HG03565 (cell line): Measurements from ENCODE around the gene ITPR2.

Experiments used
- ATAC-seq: cut with Tn5 transposase; IDR thresholded peaks from one replicate; pipeline ENCODE4 v1.9.1; 2021; ENCODE audit warnings: mild to moderate bottlenecking, moderate library complexity; ENCODE audit not compliant: unreplicated experiment

The ITPR2 gene

DNA sequence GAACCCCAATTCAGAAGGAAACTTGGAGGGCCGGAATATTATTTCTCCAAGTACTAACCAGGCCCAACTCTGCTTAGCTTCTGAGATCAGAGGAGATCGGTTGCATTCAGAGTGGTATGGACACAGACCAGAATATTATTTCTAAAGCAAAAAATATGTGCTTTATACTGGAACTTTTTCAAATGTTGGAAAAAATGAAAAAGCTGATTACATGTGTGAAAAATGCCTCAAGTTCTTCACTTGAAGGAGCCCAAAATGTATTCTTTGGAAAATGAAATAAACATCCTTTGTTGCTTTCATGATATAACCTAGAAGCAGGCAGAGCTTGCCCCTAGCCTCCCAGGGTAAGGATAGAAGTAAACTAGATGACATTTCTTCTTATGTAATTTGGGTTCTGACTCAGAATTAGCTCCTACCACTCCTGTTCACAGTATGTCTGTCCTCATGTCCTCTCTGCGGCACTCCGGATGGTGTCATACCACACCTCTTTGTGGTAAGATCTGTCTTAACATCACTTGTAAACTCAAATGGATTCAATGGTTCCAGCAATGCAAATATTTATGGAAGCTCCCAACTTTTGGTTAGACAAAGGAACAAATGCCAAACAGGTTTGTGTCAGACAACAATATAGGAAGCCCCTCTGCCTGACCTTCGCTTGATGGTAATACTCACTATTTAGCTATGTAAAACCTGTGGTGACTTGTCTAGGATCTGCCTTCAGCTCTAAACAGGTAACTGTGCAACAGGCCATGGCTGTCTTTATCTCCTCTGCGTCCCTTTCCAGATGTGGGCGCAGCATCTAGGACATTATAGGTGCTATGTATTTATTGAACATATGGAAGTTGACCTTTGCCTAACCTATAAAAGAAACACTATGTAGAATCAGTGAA lies 459.1 kb downstream of the ITPR2 start:
- no peak for ATAC-seq

DNA sequence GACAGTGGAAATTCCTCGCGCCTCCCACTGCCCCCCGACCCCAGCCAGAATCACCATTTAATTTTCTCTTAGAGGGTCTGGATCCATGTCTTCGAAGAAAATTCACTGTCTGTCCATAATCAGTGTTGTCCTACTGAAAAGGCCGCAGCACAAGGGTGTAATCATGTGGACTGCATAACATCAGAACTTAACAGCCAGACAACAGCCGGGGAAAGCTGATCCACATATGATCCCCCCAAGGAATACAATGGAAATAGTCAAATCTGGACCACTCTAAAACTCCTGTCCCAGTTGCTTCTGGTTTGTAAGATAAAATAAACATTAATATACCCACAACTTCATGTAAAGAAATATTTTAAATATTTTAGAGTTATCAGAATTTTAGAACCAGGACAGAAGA lies 460.1 kb downstream of the ITPR2 start:
- no peak for ATAC-seq

DNA sequence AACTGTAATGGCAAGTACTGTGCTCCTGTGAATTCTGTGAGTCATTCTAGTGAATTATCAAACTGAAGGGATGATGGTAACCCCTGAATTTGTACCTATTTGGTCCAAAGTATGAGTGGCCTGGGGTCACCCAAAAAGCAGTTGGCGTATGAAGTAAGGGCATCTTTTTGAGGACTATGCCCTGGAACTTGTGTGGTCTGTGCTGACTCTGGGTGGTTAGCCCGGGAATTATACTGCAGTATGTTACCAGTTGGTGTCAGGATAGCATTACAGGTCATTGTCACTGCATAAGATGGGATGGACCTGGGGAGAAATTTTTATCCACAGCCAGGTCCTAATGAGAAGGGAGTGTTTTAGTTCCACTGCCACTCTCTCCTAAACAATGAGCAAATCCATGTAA lies 462.9 kb downstream of the ITPR2 start:
- ATAC-seq, result no peak

DNA sequence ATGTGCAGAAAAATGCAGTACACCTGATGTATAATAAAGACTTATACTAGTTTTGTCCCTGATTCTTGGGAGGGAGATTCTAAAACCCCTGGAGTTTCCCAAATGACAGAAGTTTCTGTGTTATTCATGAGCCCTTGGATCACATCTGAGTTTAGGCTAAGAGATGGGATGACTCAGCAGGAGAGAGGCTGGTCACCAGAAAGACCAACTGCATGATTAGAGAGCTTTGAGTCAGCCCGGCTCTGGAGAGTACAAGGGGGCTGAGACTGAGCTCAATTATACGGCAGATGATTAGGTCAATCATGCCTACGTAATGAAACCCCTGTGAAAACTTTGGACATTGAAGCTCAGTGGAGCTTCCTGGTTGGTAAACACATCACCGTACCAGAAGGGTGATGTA lies 463.4 kb downstream of the ITPR2 start:
- ATAC-seq, result no peak

DNA sequence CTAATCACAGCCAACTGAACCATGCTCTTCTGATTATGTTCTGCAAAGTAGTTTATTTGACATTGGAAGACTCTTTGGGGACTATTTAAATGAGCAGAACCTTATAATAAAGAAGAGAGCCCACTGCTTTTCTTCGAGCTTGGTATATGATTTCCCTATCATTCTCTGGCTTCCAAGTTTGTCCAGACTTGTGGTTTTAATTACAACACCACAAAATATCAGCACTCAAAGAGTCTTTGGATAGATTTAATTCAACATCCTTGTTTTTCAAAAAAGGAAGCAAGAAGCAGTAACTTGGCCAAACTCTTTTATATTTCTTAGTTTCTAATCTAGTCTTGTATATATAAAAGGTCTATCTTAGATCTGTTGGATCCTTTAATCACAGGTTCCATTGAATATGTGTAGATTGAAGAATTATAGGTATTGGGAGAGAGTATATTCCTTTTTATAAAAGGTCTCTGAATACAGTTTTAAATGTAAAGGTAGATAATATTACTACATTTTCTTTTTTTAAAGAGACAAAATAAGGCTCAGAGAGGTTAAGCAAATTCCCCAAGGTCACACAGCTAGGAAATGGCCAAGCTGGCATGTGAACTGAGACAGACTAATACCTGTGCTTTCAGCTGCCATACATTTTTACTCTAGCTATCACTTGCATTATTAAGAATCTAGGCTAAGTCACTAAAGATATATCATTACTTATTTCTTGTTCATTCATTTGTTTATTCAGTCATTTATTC lies 464.8 kb downstream of the ITPR2 start:
- ATAC-seq, result no peak

DNA sequence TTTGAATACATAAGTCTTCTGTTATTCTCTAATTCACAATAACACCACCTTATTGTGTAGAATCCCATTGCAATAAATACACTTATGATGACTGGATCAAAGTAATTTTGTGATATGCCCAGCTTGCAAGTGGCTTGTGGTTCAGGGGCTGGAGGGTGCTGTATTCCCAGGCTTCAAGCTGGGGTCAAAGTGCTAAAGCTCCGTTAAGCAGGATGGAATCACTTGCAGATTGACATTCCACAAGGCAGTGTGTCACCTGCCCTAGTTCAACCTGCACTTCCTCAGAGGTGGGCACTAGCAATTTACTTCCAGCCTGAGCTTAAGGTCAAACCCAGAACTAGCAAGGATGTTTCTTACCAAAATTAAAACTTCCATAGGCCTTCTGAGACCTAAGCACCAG lies 471.0 kb downstream of the ITPR2 start:
- ATAC-seq, result no peak

DNA sequence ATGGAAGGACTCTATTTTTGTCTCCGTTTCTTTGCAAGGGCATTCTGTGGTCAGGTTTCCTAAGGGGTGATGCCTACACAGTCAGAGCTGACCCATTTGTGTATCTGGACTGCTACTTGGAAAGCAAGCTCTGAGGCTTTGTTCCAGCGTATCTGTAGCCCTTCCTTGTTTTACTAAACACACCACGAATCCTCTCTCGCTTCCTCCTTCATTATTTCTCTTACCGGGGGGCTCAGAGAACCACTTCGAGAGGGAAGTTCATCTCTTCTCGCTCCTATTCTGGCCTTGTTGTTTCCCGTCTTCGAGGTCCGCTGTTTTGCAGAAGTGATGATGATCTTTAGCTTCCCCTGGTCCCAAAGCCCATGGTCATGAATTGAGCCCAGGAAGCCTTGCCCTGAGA lies 472.9 kb downstream of the ITPR2 start:
- ATAC-seq, result no peak

DNA sequence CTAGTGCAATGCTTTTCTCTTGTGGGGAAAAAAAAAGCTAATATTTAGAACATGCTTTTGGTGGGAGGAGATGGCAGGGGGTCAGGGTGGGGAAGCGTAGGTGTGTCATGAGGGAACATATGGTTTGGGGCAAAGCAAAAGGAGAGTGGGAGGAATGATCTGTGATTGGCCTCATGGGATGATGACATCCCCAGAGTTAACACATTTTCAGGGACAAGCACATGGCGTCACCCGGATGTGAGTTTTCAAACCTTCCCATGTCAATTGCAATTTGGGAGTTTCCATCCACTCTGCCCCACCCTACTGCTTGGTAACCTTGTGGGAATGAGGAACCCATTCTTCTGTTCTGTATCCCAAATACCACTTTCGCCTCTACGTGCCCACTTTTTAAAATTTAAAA lies 473.4 kb downstream of the ITPR2 start:
- no peak for ATAC-seq

DNA sequence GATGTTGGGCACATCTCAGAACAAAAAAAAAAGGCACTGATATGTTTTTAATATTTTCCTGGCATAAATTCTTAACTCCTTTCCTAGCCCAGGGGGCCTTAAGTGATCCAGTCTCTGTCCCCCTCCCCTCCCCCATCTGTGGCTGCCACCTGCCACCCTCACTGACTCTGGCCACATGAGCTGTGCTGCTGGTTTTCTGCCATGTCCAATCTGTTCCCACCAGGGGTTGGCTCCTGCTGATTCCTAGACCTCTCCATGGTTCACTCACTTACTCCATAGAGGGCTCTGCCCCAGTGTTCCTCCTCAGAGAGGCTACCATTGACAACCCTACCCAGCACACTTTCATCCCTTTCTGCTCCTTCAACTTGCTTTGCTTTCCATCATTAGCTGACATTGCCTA lies 474.3 kb downstream of the ITPR2 start:
- ATAC-seq, result no peak

DNA sequence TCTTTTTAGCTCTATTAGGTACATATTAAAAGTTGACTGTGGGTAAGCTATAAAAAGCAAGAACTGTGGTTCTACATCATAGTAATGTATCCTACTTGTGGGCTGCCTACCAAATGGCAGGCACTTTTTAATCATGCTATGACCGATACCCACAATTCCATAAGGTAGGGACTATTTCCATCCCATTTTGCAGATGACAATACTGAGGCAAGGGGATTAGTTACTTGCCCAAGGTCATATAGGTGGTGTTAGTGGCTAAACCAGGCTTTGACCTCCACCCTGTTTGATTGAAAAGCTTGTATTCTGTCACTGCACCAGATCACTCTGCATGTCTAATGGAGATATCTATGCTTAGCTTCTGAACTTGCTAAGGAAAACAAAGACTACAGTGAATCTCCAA lies 485.7 kb downstream of the ITPR2 start:
- ATAC-seq, result no peak

DNA sequence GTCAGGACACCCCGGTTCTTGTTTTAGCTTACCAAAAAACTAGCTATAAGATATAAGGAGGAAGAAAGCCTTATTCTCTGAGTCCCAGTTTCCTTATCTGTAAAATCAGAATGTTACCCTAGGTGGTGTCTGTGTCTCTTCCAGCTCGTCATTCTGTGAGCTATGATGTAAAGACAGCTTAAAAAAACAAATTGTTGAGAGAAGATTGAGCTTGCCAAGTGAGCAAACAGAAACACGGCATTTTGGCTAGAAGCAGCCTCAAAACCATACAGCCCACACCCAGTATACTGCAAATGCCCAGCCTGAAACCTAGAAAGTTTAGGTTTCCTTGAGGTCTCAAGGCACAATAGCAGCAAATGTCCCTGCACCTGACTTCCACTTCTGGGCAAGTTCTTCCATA lies 486.3 kb downstream of the ITPR2 start:
- ATAC-seq, result no peak

DNA sequence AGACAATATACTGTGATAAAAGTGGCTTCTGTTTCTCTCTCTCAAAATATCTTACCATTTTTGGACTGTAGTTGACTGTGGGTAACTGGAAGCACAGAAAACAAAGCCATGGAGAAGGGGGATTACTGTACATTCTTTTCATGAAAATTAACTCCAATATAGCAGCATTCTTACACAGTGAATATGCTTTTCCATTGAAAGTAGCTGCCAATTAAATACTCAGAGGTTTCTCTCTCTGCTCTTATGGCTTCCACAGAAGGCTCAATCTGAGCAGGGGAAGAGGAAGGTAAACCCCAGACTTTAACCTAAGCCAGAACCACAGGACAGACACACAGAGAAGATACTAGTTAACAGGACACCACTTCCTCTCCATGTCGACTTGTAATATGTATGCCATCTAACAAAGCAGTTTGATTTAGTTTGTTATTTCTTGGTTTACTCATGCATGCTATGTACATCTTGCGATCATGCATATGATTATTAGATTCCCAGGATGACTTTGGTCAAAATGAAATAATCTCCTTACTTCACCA lies 487.5 kb downstream of the ITPR2 start:
- ATAC-seq, result no peak

DNA sequence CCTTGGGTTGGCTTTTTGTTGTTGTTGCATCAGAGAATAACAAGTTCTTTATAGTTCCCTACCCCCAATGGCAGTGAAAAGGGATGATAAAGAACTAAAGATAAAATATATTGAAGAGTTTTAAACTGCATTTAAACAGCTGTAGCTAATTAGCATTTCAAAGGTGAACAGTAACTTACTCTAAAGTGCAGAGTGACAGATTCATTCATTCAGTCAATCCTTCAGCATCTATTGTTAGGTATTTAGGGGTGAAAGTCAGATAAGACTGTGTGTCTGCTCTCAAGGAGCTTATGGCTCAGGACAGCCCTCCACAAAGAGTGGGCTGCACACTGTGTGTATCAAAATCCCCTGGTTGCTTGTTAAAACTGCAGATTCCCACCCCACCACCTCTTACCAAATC lies 491.5 kb downstream of the ITPR2 start:
- ATAC-seq, result no peak

DNA sequence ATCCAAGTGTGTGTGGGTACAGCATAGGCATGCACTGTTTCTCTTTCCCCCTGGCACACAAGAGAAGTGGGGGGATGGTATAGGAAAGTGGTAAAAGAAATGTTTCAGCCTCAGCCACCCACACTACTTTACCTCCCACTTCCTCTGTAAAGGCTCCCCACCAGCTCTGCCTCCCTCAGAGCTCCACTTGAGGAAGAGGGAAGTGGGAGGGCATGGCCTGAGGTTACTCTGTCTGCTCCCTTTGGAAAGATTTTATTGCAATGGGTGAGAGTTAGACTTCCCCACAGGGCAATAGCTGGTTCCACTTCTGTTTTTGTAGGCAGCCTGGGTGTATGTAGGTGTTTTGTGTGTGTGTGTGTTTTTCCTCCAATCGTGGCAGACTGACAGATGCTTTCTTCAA lies 492.3 kb downstream of the ITPR2 start:
- ATAC-seq, result peak; percentile 40

DNA sequence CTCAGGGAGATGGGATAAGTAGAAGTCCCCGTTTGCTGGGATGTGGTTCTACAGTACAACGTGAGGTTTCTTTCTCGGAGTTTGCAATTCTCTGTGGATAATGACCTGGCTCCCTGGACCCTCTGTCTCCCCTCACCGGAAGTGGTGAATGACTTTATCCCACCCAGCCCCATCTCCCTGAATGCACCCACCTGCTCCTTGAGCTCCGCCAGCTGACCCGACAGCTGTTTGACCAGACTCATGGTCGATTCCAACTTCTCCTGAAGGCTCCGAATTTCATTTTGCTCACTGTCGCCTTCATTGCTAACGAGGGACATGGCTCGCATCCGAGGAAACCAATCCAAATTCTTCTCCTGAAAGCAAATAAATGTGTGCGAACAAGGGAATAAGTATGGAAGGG lies 493.0 kb downstream of the ITPR2 start:
- ATAC-seq, result no peak

DNA sequence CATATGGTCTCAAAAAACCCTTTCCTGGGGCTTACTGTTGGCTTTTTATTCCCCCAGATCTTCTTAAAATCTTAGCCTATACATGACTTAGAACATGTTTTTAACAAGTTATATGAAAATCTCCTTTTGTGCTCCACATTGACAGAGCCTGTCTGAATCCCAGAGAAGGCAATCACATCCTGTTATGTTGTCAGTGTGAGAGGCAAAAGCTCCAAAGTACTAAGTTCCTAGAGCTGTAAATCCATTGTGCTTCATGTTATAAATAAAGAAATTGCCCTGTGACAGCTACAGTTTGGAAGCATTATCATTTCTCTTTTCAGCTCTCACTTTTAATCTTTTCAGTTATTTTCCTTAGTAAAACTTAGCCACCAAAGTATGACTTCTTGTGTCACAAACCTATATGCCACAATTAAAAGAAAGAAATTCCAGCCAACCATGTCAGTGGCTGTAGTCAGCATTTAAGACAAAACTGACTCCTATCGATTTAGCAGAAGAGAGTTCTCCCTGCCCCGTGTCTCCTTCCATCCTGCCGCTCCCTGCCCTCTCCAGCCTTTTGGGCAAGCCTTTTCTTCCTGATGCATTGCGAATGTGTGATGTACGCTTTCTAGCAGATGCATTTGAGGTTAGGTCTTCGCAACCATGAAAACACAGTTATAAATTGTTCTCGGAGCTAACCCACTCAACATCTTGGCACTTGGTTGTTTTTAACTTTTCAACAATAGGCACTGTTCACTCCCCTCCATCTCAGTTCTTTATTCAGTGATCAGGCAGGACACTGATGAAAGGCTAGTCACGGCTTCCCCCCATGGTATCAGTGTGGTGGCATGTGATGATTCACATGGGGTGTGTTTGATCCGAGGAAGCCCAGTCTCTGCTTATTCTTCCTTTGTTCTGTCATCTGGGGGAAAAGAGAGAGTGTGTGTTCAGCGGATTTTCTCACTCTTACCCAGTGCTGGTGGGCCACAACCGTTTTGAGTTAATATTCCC lies 494.1 kb downstream of the ITPR2 start:
- ATAC-seq, result no peak

DNA sequence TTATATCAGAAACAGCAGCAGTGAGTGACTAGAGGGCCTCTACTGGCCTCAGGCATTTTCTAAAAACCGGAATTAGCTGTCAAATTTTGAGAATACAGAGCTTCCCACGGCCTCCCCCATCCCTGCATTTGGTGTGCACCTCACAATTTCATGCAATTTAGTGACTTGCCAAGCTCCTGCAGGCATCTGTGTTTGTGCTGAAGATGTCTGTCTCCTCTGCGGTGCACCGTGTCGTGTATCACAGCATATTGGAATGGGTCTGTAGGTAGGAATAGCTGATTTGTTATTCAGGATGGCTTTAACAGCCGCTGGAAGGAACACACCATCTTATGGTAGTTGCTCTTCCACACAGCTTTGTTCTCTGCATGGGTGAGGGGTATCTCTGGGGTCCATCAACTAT lies 497.3 kb downstream of the ITPR2 start:
- ATAC-seq, result no peak

DNA sequence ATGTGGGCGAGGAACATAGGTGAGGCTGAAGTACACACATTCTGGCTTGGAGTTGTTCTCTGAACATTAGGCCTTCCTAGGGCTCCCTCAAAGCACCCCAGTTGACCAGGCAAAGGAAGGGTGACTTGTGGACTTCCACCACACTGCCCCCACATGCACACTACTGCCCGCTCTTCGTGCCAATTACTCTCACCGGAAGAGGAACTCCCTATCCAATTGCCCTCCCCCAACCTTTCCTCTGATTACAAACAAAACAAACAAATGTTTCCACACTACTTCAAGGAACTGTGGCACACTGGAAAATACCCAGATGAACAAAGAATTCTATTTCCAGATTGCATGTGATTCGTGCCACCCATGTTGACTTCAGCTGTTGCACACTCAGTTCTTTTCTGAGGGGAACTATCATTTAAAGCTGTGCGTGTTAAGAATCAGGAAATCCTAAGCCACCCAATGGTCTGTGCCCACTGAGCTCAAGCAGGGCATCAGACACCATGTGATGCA lies 498.3 kb downstream of the ITPR2 start:
- no peak for ATAC-seq

DNA sequence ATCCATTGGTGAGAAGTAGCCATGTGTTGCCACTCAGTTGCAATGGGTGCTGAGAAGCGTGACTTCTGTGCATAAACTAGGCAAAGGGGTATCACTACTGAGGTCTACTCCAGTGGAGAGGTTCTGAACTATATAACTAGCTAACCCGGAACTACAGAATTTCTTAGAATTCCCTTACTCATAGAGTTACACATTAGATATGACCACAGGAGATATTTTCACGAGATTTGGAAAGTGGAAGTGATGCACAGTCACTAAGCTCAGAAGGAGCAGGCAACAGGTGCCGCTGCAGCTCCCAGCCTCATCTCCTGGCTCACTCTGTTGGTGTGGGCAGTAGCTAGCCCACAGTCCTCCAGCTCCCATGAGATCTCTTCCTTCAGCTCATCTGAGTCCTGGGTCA lies 501.0 kb downstream of the ITPR2 start:
- no peak for ATAC-seq

DNA sequence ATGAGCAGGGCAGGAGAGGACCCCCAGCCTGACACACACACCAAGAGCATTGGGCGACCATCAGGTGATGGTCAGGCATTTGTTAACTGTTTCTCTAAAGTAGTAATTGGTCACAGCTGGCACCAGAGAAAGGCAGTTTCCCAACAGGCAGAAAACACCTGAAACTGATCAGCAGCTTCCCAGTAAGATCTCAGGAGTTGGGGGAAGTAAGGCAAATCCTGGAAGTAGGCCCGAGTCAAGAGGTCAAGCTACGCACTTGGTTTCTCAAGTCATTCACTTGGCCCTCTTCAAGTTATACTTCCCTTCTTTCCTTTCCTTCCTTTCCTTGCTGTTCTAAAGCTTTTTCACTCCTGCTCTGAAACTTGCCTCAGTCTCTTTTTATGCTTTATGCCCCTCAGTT lies 501.9 kb downstream of the ITPR2 start:
- ATAC-seq, result no peak
